HepG2 (cell line): ENCODE results near the gene ZP2. TPM values are rescaled to one million over a fixed set of nuclear protein-coding genes. Genes with fewer than 3 reads are reported as not detected.

ENCODE experiments used
- ATAC-seq: fragments of 200-7000 bp; cut with Tn5 transposase; 3 replicates; pipeline ENCODE4 v1.9.1; 2020; ENCODE audit warnings: mild to moderate bottlenecking, moderate library complexity
- BruUV-seq: library from RNA; stranded (reverse); fragments of 400-500 nt; replicated peaks from 2 replicates; lab custom pipeline; 2021; lab: Mats Ljungman, UMichigan
- CTCF ChIA-PET: fragments of 300-600 bp; formaldehyde crosslinking; extraction: SDS; loops from one replicate; lab custom pipeline; 2021; ENCODE audit warnings: low total read pairs, inconsistent platforms, low intra/inter-chr PET ratio; lab: Yijun Ruan, JAX
- POLR2A ChIA-PET: fragments of 350-600 bp; sonication (Branson Sonifier 250); formaldehyde crosslinking; loops from one replicate; lab custom pipeline; 2020; ENCODE audit warnings: antibody characterized with exemption, inconsistent platforms; lab: Yijun Ruan, JAX
- DNase-seq: peaks from one replicate; pipeline ENCODE4 v3.0.0-alpha.2; 2015; ENCODE audit warnings: low spot score
- FAIRE-seq: peaks from 3 replicates; lab custom pipeline; 2011; peaks lifted over from hg19 to GRCh38; lab: Jason Lieb, UNC
- H2AFZ ChIP-seq: one replicate; pipeline ENCODE4 v1.6.1; 2011; ENCODE audit warnings: low read length, inconsistent platforms
- H3K27ac ChIP-seq: fragments of 300-600 bp; 3 replicates; pipeline ENCODE4 v1.8.0; 2011; ENCODE audit warnings: mixed run types, mild to moderate bottlenecking, mixed read lengths, low read length, inconsistent platforms; ENCODE audit not compliant: insufficient read depth; ENCODE audit errors: extremely low read length
- H3K27me3 ChIP-seq, 2 experiments: fragments of 200-600 bp in 1 of 2; 2 replicates in 1 of 2; 3 replicates in 1 of 2; pipeline versions ENCODE4 v1.6.0 to v1.8.0; 2011; ENCODE audit warnings: low read length in 2 of 2, mild to moderate bottlenecking in 2 of 2, moderate library complexity in 2 of 2, inconsistent platforms in 1 of 2; ENCODE audit not compliant: insufficient read depth in 2 of 2, control insufficient read depth in 1 of 2
- H3K36me3 ChIP-seq, 2 experiments: fragments of 200-600 bp in 1 of 2; replicated peaks in 1 of 2; 2 replicates in 1 of 2; 3 replicates in 1 of 2; pipeline versions ENCODE4 v1.5.1 to v1.8.0; 2011; ENCODE audit warnings: low read length in 2 of 2, inconsistent platforms in 1 of 2; ENCODE audit not compliant: insufficient read depth in 2 of 2, control insufficient read depth in 1 of 2
- H3K4me1 ChIP-seq: 2 replicates; pipeline ENCODE4 v1.5.1; 2012; ENCODE audit warnings: low read length, inconsistent platforms; ENCODE audit not compliant: insufficient read depth
- H3K4me2 ChIP-seq: 2 replicates; pipeline ENCODE4 v1.6.0; 2011; ENCODE audit warnings: low read depth, low read length, inconsistent platforms
- H3K4me3 ChIP-seq, 3 experiments: fragments of 200-600 bp in 1 of 3; sonication (generic), shearing (Covaris generic) in 1 of 3; replicated peaks in 1 of 3; 2 replicates each; pipeline ENCODE4 v1.5.1; 2011 to 2016; ENCODE audit warnings: low read length in 3 of 3, inconsistent platforms in 2 of 3, low read depth in 2 of 3, mild to moderate bottlenecking in 2 of 3, control low read depth in 1 of 3, mixed read lengths in 1 of 3; ENCODE audit not compliant: insufficient read depth in 1 of 3
- H3K79me2 ChIP-seq: one replicate; pipeline ENCODE4 v1.6.1; 2011; ENCODE audit warnings: low read length, inconsistent platforms; ENCODE audit not compliant: insufficient read depth
- H3K9ac ChIP-seq: 2 replicates; pipeline ENCODE4 v1.6.0; 2011; ENCODE audit warnings: mild to moderate bottlenecking, low read depth, low read length, inconsistent platforms; ENCODE audit not compliant: insufficient read depth
- H3K9me3 ChIP-seq: 2 replicates; pipeline ENCODE4 v1.5.1; 2012; ENCODE audit warnings: mild to moderate bottlenecking, low read length
- H4K20me1 ChIP-seq: 2 replicates; pipeline ENCODE4 v1.6.0; 2011; ENCODE audit warnings: inconsistent platforms, mild to moderate bottlenecking, low read length, moderate library complexity; ENCODE audit not compliant: insufficient read depth
- HNRNPH1 ChIP-seq: fragments of 200-400 bp; formaldehyde crosslinking; optimal IDR thresholded peaks from 2 replicates; pipeline ENCODE3; 2017; ENCODE audit warnings: mild to moderate bottlenecking, low read depth, low read length
- MAZ ChIP-seq, 2 experiments: sonication (generic) in 1 of 2; formaldehyde crosslinking in 1 of 2; IDR thresholded peaks; 2 replicates each; pipeline versions ENCODE4 v1.5.0 to v1.6.1; 2012 to 2020; ENCODE audit warnings: low read depth in 2 of 2, mild to moderate bottlenecking in 2 of 2, borderline replicate concordance in 1 of 2, improper control_type of control experiment in 1 of 2, low read length in 1 of 2, missing genetic modification reagents in 1 of 2, moderate library complexity in 1 of 2
- MLXIP ChIP-seq: sonication (generic); formaldehyde crosslinking; IDR thresholded peaks from 2 replicates; pipeline ENCODE4 v1.9.0; 2021; ENCODE audit warnings: missing genetic modification reagents, borderline replicate concordance
- ONECUT2 ChIP-seq: sonication (generic); formaldehyde crosslinking; IDR thresholded peaks from 2 replicates; pipeline ENCODE4 v1.4.0; 2020; ENCODE audit warnings: missing genetic modification reagents
- RAD21 ChIP-seq: fragments of 450-650 bp; formaldehyde crosslinking; IDR thresholded peaks from 2 replicates; pipeline ENCODE4 v1.5.0; 2020; ENCODE audit warnings: mild to moderate bottlenecking
- ZFY ChIP-seq: sonication (generic); formaldehyde crosslinking; IDR thresholded peaks from 2 replicates; pipeline ENCODE4 v1.4.0; 2020; ENCODE audit warnings: missing genetic modification reagents
- ZIK1 ChIP-seq: sonication (generic); formaldehyde crosslinking; IDR thresholded peaks from 2 replicates; pipeline ENCODE4 v1.5.0; 2020; ENCODE audit warnings: mild to moderate bottlenecking, low read depth, missing genetic modification reagents, borderline replicate concordance
- ZMYM3 ChIP-seq: sonication (generic); formaldehyde crosslinking; IDR thresholded peaks from 2 replicates; pipeline ENCODE4 v1.5.1; 2020; ENCODE audit warnings: mild to moderate bottlenecking, missing genetic modification reagents
- ZNF235 ChIP-seq: sonication (generic); formaldehyde crosslinking; IDR thresholded peaks from 2 replicates; pipeline ENCODE4 v1.8.1; 2023; ENCODE audit warnings: mild to moderate bottlenecking, missing genetic modification reagents, borderline replicate concordance
- ZNF781 ChIP-seq: sonication (generic); formaldehyde crosslinking; IDR thresholded peaks from 2 replicates; pipeline ENCODE4 v1.5.1; 2020; ENCODE audit warnings: borderline replicate concordance, mild to moderate bottlenecking, missing genetic modification reagents; ENCODE audit errors: not compliant biosample characterization
- WGBS: methylation state at CpG from one replicate; pipeline ENCODE4 v1.1.6; 2017; ENCODE audit warnings: low lambda C conversion rate; 5-methylcytosine and 5-hydroxymethylcytosine counted together
- in situ Hi-C: cut with HindIII; loops from 2 replicates; pipeline ENCODE4 v1.10.0; 2017; ENCODE audit warnings: low pct_unique_long_range_greater_than_20kb; ENCODE audit not compliant: extremely low pct_ligation_motif_present
- intact Hi-C: fragments of 100-400 bp; cut with micrococcal nuclease; formaldehyde crosslinking; loops from one replicate; pipeline ENCODE4 v1.10.0; 2022; ENCODE audit not compliant: unreplicated experiment
- polyA plus RNA-seq, 8 experiments: library from polyadenylated mRNA; depleted of rRNA in 3 of 8; stranded (reverse) in 7 of 8; unstranded in 1 of 8; fragments of >200 nt; fragmentation: Illumina TruSeq in 4 of 8; extraction: Trizol in 4 of 8; gene quantifications; 2 replicates each; pipeline versions ENCODE4 v1.2.1 to v1.2.3, GENCODE V29; 2011 to 2016; ENCODE audit warnings: low read depth in 4 of 8, missing spikeins in 1 of 8, mixed read lengths in 1 of 8; ENCODE audit not compliant: insufficient read depth in 1 of 8
- total RNA-seq, 5 experiments: library from RNA; depleted of rRNA; stranded (reverse); fragments of >200 nt; fragmentation: Illumina TruSeq; extraction: Trizol; gene quantifications; 2 replicates each; pipeline ENCODE4 v1.2.3, GENCODE V29; 2016; ENCODE audit warnings: low read depth in 1 of 5
- TF ChIP-seq, protein P1 (sequence below): sonication (generic); formaldehyde crosslinking; IDR thresholded peaks from 2 replicates; pipeline ENCODE4 v1.8.1; 2023; ENCODE audit warnings: mild to moderate bottlenecking, moderate library complexity, missing genetic modification reagents
- TF ChIP-seq, protein P2 (sequence below): sonication (generic); formaldehyde crosslinking; IDR thresholded peaks from 2 replicates; pipeline ENCODE4 v1.5.0; 2020; ENCODE audit warnings: missing genetic modification reagents

The ZP2 gene
- total and polyA plus RNA-seq, 2 of the 13 experiments (the other 11 are each of a cell fraction or from before 2014, with no cell fraction given): not detected

DNA sequence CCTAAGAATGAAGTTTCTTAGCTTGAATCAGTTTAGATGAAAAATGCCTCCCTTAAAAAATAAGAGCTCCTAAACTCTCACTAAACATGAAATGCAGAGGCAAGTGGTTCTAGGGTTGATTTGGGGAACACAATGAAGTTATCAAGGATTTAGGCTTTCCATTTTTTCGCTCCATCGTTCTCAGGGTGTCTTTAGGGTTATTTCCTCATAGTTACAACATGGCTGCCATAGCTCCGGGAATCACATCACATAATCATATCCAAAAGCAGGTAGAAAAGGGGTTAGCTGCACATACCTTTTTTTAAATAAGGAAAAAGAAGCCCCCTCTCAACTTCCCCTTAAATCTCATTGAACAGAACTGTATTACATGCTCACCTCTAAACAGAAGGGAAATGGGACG is 21.4 kb downstream of the ZP2 start:
- intact Hi-C loops: no loop called here

DNA sequence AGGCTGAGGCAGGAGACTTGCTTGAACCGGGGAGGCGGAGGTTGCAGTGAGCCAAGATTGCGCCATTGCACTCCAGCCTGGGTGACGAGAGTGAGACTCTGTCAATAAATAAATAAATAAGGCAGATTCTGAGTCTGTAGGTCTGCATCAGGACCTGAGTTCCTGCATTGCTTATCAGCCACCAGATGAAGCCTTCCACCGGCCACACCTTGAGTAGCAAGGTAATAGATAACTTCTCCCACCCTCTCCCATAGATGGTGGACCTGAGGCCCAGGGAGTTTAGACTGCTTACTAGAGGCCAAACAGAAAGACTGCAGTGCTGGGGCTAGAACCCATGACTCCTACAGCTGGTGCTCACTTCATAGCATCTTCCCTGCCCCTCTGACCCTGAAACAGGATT is 22.1 kb downstream of the ZP2 start:
- Histone ChIP-seq H3K27ac (no peak overlapping the region), H3K4me2 (no peak overlapping the region), H3K9me3 (no peaks in the 10 kb centered on the region), H3K27me3 (peaks cover 0 to 10% of the 10 kb centered on the region in 2 experiments; a peak in 1 of 5 replicates), H3K4me3 (no peak overlapping the region), H4K20me1 (no peaks in the 10 kb centered on the region), H3K79me2 (no peaks in the 10 kb centered on the region), H3K4me1 (peaks cover 43% of the 10 kb centered on the region), H2AFZ (no peak overlapping the region), H3K36me3 (no peaks in the 10 kb centered on the region), H3K9ac (no peak overlapping the region)
- WGBS: 37% methylated on average over 5 of the region's 5 CpGs
- FAIRE-seq (no peak), DNase-seq (no peak), ATAC-seq (no peak)
- CTCF ChIA-PET: interaction anchor here (1.1 to 3.9 kb wide), 4 partner anchors 32 to 112 kb away, joined by 3 to 58 read pairs (median 18); partner anchors contain the start of gene CRYM
- intact Hi-C loops: no loop called here
- no TSS peak for BruUV-seq
- in situ Hi-C loops: loop anchor here (5.0 kb wide), 2 partner anchors 88 to 113 kb away; partner anchors contain the start of gene CRYM
- POLR2A ChIA-PET: interaction anchor here (1.5 to 5.4 kb wide), 4 partner anchors 45 to 112 kb away, joined by 4 to 52 read pairs (median 15); partner anchors contain the start of gene ANKS4B
- TF ChIP-seq HNRNPH1 (no peak), RAD21 (CRISPR knock-in tag) (no peak), ZIK1 (CRISPR knock-in tag) (no peak), MAZ (IDR thresholded peaks at IDR 0.05; ENCODE audit: borderline replicate concordance, low read depth, low read length) (no peak), MAZ (CRISPR knock-in tag; IDR thresholded peaks at IDR 0.05; ENCODE audit: low read depth) (no peak), ONECUT2 (CRISPR knock-in tag) (no peak), ZNF235 (CRISPR knock-in tag) (no peak), ZNF781 (CRISPR knock-in tag) (no peak), MLXIP (CRISPR knock-in tag) (no peak)
- TF ChIP-seq, protein P1, sequence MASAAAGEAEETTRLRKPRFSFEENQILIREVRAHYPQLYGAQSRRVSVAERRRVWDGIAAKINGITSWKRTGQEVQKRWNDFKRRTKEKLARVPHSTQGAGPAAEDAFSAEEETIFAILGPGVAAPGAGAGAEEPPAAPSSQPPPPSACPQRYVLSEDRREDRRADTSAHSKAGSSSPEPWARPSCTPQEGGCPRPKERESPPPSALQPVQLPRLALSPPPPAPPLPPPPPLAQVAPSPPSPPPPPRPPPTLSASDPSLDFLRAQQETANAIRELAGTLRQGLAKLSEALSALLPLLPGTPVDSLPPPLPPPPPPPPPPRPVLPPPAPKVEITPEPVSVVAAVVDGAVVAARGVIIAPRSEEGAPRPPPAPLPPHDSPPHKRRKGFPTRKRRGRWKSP (CRISPR knock-in tag): no peak
- TF ChIP-seq, protein P2, sequence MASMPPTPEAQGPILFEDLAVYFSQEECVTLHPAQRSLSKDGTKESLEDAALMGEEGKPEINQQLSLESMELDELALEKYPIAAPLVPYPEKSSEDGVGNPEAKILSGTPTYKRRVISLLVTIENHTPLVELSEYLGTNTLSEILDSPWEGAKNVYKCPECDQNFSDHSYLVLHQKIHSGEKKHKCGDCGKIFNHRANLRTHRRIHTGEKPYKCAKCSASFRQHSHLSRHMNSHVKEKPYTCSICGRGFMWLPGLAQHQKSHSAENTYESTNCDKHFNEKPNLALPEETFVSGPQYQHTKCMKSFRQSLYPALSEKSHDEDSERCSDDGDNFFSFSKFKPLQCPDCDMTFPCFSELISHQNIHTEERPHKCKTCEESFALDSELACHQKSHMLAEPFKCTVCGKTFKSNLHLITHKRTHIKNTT: no peak

More for the DNA sequence above, 21.4 kb downstream of the ZP2 start:
- POLR2A ChIA-PET: interaction anchor here (5.4 kb wide), 1 partner anchor 112 kb away, joined by 52 read pairs; no protein-coding TSS in a partner anchor
- FAIRE-seq (no peak), DNase-seq (no peak), ATAC-seq (no peak)
- peaks cover 0 to 17% of the 10 kb centered on the region in 2 experiments; a peak in 2 of 5 replicates for H3K27me3 ChIP-seq
- H3K79me2 ChIP-seq: no peaks in the 10 kb centered on the region
- H3K9me3 ChIP-seq: no peaks in the 10 kb centered on the region
- no peak overlapping the region for H3K4me3 ChIP-seq
- H3K36me3 ChIP-seq: no peaks in the 10 kb centered on the region
- H3K4me1 ChIP-seq: peaks cover 36% of the 10 kb centered on the region
- 0 out of 2 replicates have a peak, but pooled peaks have one; percentile 35 for TF ChIP-seq ZMYM3
- TF ChIP-seq ZFY (CRISPR knock-in tag): no peak
- no peak overlapping the region for H3K4me2 ChIP-seq
- no peaks in the 10 kb centered on the region for H4K20me1 ChIP-seq
- no peak overlapping the region for H3K9ac ChIP-seq
- WGBS: 45% methylated on average over 4 of the region's 4 CpGs
- H3K27ac ChIP-seq: no peak overlapping the region
- in situ Hi-C loops: no loop called here
- CTCF ChIA-PET: interaction anchor here (2.6 to 3.9 kb wide), 2 partner anchors 88 to 111 kb away, joined by 34 to 58 read pairs; partner anchors contain the start of gene CRYM
- no TSS peak for BruUV-seq
- H2AFZ ChIP-seq: no peak overlapping the region
